Stimulated activated CD8-positive, alpha-beta memory T cell treated with anti-CD3 and anti-CD28 coated beads, Interleukin-7, amount 100 ng/mL, for 24 hours (primary cell): ENCODE data around the gene PRG2.

Experiments
- DNase-seq: peaks from one replicate; pipeline ENCODE4 v3.0.0-alpha.2; 2020; ENCODE audit warnings: low read depth

The PRG2 gene, protein sequence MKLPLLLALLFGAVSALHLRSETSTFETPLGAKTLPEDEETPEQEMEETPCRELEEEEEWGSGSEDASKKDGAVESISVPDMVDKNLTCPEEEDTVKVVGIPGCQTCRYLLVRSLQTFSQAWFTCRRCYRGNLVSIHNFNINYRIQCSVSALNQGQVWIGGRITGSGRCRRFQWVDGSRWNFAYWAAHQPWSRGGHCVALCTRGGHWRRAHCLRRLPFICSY

DNA sequence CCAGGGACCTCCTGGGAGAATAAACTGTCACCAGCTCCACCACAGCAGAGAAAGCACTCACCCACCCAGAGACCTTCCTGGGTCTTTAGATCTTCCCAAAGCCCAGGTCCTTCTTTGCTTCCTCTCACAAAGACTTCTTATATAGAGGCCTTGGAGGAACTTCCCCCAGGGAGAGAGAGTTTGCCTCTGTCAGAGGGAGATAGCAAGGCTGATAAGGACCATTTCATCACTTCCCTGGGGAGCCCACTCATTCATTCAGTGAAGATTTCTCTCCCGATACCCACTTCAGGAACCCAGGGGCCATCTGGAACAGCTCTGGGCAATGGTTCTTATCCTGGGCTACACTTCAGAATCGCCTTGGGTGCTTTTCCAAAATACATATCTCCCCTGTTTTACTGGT is at the start of gene PRG2:
Gene PRG2 (minus strand): TSS at position 116 of the 400 bp plus-strand sequence. CDS start 706 bp downstream, outside the sequence.
- DNase-seq = no peak

DNA sequence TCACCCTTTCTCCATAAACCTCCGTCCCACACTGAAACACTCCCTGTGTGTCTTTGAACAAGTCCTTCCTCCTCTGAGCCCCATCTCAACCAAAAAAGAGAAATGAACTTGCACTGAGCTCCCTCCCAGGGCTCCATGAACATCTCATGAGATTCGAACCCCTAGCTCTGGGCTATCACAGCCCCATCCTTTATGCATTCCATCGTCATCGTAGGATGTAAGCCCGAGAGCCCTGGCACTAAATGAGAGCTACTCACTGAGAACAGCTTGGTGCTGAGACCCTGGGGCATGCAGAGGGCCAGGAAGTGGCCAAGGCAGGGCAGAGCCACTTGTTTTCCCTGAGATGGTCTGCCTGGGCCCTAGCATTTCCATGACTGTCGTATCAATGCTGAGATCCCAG is 49.3 kb upstream of the PRG2 start:
- no peak for DNase-seq

DNA sequence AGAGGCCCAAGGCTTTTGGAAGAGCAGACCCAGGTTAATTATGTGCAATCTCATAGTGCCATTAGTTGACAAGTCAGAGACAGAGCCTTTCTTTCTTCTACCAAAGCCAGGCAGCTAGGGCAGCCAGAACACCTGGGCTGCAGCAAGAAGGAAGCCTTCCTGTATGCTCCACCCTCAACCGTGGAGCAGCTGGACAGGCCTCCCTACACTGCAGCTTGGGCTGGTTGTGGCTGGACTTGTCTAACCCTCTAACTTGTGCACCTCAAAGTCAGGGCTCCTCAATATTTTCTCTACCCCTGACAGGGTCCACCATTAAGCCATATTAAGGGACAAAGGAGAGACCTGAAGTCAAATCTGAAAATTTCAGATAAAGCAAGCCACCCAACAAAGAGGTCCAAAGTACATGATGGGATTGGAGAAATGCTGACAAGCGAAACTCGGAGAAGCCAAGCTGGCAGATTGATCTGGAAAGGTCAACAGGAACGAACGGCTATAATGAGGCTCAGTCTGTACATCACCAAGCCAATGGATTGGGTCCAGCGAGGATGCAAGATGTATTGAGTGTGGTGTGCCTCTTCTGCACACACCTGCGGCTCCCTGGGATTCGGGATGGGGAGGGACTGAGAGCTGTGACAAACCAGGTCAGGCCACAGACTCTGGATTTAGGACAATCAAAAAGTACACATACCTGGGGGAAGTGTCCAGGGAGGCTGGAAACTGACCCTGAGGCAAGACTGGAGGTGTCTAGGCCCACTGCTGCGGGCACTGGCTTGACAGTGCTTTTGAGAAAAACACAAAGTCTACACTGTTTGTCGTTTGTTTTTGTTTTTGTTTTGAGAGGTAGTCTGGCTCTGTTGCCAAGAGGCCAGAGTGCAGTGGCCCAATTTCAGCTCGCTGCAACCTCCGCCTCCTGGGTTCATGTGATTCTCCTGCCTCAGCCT is 48.2 kb upstream of the PRG2 start:
- DNase-seq = no peak

DNA sequence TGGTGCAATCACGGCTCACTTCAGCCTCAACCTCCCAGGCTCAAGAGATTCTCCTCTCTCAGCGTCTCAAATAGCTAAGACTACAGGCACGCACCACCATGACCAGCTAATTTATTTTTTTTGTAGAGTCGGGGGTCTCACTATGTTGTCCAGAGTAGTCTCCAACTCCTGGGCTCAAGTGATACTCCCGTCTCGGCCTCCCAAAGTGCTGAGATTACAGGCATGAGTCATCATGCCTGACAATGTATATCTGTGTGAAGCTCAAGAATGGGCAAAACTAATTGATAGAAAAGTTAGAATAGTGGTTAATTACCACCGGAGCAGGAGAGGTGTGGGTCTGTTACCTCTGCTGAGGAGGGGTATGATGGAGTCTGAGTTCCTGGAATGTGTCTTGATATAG is 45.6 kb upstream of the PRG2 start:
- no peak for DNase-seq

DNA sequence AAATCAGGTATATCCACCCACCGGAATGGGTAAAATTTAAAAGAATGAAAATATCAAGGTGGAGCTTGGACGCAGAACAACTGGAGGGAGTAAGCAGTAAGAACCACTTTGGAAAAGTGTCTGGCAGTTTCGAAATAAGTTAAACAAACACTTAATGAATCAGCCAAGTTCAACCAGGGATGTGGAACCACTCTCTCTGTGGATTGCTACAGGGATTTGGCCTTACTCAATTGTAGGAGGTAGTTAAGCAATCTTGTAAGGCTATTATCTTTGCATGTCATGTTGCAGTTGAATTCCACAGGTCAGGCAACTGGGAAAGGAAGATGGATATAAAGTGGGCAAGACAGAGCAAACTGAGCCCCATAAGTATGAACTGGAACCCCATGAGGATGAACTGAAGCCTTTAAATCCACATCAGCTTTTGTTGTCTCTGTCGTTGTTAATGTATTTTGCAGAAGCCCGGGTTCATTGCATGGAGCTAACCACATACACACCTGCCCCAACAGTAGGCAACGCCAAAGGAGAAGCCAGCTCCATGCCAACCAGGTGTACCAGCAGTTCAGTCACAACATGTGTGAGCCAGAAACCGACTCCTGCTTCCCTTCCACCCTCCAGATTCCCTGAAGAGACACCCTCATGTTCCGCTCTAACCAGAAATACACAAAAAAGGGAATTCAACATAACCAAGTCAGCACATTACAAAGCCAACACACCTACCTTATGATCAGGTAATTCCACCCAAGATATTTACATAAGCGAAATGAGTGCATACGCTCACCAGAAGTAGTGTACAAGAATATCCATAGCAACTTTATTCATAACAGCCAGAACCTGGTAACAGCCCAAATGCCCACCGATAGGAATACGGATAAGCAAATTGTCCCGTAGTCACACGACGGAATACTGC is 44.4 kb upstream of the PRG2 start:
- no peak for DNase-seq

DNA sequence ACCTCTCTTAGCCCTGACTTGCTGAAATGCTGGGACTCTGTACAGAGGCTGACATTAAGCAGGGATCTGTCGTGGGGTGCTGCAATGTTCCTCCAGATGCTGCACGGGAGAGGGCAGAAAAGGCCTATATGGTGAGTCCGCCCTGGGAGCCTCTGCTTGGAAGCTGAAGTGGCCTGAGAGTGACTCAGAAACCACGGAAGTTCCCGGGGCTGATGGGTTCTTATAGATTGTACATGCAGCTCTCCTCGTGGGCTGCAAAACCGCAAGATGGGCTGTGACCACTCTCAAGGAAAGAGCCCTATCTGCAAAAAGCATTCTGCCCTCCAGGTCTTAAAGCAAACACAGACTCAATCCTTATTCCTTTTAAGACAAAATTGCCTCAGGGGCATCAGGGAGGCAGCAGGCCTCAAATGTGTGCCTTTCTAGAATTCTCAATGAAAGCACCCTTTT is 42.3 kb upstream of the PRG2 start:
- no peak for DNase-seq

DNA sequence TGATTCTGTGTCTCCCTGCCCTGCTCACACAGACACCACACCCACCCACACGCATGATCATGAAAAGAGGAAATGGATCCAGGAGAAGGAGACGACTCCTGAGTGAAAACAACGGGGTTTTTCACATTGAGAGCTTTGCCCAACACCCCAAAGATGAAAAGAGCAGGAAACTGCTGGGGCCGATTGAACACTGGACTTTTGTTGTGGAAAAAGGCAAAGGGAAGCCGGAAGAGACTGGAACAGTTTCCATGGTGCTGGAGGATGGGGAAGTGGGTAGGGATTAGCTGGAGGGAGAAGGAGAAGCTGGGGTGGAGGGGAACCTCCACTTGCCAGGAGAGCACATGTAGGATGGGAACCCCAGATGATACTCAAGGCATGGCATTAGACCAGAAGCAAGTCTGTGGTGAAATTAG is 41.7 kb upstream of the PRG2 start:
- DNase-seq = no peak

DNA sequence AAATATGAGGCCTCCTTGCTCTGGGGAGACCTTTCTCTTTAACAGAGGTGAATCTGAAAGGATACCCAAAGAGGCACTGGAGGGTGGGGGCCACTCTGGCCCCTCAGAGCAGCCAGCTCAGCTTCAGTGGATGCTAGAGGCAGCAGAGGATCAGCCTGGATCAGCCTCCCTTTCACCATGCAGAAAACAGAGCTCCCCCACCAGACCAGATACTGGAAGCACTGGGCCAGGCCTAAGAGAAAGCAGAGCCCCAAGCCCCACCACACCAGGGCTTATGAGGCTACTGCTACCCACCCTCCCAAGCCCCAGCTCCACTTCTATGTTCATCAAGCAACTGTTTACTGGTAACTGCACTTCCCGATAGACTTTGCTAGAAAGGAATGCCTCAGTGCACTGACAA is 40.5 kb upstream of the PRG2 start:
- no peak for DNase-seq

DNA sequence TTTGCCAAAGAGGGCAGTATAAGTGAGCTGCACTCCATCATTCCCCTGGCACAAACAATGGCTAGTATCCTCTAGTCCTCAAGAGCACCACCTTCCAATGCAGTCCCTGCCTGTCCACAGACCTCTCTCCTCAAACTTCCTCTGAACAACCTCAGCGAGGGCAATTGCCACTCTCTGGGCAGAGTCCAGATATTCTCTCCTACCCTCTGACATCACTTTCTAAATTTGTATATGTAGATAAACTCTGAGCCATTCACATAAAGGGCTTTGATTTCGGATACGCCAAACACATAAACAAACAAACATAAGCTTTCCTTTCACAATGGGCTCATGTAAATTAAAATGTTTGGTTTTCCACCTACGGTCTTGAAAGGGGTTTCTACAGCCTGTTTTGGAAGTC is 39.5 kb upstream of the PRG2 start:
- DNase-seq = no peak

DNA sequence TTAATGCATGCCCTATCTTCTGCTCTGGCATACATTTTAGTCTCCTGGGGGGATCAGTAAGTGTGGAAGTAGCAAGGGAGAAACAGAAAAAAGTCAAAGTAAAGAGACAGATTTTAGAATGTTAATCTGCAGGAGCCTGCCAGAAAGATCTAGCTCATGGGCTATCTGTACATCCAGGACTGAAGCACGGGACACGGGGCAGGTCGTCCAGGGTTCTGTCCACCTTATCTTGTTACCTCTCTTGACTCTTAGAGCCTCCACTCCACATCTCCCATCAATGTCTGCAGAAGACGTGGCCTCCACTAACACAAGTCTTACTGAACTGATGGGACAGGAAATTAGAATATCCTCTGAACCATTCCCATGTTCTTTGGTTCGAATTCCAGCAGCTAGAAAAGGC is 38.2 kb upstream of the PRG2 start:
- DNase-seq = no peak

DNA sequence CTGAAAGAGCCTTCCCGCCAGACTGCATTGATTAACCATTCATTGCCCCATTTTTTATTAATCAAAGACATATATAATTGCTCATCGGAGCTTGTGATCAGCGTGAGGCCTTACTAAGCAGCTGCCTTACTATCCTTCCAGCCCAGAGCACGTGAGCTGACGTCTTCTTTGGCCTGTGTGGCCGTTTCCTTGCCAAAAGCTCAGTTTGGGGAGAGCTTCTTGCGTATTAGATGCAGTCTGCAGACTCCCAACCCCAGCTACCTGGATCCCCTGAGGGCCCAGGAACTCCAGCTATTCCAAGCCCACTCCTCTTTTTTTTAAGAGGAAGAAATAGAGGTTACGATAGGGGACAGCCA is 37.3 kb upstream of the PRG2 start:
- DNase-seq = no peak

DNA sequence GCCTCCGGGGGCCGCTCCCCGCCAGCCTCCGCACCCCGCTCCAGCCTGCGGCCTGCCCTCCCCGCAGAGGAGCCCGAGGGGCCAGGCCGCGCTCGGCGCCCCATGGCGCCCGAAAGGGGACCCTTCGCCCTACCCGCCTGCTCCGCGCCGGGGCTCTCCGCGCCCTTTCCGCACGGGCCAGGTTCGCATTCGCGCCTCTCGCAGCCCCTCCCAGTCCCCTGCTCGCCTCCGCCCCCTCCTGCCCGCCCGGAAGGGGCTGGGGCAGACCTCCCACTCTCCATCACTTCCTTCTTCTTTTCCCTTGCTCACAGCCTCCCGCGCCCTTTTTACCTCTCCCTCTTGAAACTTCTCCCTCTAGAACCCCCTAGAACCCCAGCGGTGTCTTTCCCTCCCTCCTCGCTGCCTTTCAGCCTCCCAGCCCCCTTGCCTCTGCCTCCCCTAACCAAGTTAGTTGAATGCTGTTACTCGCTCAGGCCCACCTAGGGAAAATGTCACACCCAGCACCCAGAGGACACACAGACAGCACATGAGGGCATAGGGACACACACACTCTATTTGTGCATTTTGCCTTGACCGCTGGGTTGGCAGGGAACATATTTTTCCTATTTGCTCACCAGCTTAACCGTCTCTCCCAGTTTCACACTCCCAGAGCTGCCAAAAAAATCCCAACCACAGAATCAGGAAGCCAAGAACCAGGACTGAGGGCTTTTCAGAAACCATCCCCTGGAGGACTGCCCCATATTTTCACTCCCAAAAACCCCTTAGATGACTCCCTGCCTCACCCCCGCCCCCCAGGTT is 36.7 kb upstream of the PRG2 start, which contains the start of gene SLC43A3:
Gene SLC43A3 (minus strand): TSS at position 193 of the 798 bp plus-strand sequence. CDS start 949 bp downstream, outside the sequence.
- DNase-seq = peak; percentile 64

DNA sequence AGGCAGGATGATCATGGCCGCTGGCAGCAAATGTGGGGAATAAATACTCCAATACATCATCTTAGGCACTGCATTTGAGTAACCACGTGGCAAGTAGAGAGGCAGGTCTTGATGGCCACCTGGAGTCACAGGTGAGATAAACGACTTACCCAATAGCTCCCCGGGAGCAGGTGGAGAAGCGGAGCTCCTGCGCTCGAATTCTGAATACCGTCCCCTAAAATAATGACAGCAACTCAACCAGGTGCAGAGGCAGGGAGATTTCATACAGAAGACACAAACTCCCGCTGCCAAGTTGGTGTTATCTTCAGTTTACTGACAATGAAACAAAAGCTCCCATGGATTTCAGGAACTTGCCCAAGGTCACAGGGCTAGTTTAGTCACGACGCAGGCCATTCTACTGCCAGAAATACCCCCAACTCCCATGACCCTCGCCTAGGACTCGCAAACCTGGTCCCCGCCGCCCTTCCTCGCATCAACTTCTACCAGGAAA is 36.0 kb upstream of the PRG2 start:
- DNase-seq = no peak

DNA sequence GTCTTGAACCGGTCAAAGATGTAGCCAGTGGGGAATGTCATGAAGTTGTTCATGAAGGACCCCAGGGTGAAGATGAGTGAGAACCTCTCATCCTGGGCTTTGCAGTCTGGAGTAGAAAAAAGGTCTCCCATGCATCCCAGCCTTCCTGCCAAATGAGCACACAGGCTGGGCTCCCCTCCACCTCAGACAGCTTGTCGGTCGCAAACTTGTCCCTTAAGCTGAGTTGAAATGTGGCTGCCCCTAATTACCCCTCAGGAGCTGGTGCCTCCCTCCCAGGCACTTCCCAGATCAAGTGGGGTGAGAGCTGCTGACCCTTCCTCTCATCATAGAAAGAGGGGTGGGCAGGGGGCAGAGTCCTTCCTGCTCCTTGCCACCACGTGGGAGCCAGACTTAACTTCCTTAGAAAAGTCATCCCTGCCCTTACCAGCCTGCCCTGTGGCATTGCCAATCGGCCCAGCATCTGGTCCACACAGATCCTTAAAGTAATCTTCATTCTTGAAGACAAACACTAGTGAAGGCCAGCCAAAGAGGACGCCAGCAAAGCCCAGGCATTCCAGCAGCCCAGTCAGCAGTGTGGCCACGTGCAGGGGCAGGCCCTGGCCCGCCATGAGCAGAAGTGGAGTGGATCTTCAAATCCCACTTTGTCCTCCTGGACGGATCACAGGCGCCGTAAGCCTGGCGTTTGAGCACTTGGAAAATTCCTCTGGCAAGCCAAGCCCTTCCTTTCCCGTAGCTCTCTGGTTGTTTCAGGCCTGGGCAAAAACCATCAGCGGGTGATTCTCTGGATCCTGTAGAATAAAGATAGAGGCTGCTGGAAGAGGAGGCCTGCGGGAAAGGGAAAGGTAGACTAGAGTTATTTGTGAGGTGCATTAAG is 35.4 kb upstream of the PRG2 start:
- DNase-seq = no peak

DNA sequence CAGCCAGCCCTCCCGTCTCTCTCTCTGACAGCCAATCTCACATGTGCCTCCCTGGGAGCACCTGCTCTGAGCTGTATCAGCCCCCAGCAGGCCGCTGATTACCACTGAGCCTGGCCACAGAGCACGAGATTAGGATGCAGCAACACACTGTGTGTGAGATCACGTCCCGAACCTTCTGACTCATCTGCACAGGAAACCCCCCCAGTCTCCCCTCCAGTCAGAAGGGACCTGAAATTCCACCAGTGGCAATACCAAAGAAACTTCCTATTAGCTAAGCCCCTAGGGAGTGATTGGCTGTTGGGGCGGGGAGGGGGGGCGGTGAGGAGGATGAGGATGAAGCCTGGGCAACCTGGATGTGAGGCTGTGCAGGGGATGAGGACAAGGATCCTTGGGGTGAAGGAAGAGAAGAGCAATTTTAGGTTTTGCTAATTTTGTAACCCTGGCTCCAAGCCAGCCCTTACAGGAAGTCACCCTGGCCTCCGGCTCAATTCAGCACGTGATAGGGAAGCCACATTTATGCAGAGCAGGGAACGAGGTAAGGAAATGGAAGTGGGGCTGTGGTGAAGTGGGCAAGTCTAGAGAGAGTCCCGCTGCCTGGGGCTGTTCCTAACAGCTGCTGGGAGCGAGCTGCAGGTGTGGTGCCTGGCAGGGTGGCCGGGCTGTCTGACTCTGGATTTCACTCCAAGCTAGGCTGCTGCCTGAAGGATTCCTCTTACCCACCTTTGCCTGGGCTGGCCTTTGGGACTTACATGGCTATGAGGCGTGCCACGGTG is 34.5 kb upstream of the PRG2 start:
- peak; percentile 71 for DNase-seq

DNA sequence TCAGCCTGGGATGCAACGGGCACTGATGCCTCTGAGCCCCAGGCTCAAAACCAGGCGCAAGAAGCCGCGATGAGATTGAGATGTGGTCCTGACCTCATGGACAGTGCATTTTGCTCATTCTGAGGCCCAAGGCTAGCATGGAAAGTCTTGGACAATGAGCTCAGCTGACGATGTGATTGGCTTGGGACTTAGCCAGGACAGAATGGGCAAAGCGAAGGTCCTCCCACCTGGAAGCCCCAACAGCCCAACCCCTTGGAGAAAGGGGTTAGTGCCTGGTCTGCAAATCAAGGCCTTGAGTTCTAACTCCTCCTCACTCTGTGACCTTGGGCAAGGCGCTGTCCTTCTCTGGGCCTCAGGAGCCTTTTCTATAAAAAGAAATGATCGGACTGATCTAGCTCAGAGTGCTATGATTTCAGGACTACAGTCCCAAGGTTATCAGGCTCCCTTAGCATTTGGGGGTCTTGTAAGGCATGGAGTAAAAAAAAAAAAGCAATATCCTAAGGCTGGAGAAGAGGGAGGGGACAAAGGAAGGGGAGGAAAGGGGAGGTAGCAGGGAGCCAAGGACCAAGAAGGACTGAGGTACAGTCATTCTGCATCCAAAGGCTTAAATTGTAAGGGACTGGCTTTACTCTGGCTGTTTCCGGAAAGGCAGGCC is 33.8 kb upstream of the PRG2 start:
- DNase-seq = no peak

DNA sequence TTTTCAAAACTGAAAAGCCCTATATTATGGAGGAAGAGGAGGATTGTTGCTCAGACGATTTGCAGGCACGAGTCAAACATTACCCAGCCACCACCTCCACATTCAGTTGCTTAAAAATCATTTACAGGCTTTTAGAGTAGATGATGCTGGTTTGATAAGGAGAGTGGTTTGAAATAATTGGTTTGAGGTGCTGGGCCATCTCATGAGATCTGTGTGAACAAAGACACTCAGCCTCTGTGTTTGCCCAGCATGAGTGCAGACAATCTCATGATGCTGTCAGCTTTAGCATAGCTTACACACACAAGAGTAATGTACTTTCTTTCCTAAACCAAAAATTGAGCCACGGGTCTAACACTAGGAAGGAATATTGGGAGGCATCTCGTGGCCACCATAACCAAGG is 32.2 kb upstream of the PRG2 start:
- DNase-seq = no peak

DNA sequence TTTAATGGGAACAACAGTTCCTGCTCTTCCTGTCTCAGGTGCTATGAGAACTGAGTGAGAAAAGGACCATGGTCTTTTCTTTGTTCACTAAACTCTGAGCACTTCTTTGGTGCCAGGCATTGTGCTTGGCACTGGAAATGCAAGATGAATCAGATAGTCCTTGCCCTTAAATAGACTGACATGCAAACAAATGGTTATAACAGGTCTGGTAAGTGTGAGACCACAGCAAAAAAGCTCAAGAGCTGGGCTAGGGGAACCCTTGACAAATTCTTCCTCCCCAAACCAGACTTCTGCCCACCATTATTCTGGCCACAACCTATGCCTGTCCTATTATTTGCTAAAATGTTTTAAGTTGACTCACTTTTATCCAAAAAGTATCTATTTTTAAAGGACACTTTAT is 31.4 kb upstream of the PRG2 start:
- DNase-seq = no peak

DNA sequence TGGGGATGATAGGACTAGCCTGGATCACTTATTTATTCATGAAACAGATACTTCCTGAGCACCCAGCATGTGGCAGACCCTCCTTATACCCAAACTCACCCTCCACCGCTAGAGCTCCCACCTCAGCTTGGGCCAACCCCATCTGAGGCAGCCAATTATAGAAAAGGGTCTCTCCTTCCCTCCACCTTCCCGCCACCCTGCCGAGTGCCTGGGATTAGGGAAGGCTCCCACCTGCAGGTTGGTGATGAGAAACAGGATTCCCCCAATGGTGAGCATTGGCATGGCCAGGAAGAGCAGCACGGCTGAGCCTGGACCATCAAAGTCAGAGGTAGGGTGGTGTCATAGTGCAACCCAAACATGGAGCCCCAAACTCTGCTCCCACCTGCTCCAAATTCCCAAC is 30.6 kb upstream of the PRG2 start:
- DNase-seq = no peak
